H1 (cell line): ENCODE results near the gene CEACAM20.

Experiments
- ASH2L ChIP-seq: fragments of 200-600, 300-600 bp; sonication (generic); IDR thresholded peaks from one replicate; pipeline ENCODE4 v1.7.1; 2017; ENCODE audit warnings: low read length
- CHD1 ChIP-seq: IDR thresholded peaks from 2 replicates; pipeline ENCODE4 v1.6.1; 2012; ENCODE audit warnings: low read depth, low read length, improper control_type of control experiment
- CTCF ChIP-seq, 3 experiments: IDR thresholded peaks; 1 replicate in 2 of 3; 2 replicates in 1 of 3; pipeline versions ENCODE4 v1.5.1 to v1.6.1; 2011; ENCODE audit warnings: low read length in 3 of 3, mild to moderate bottlenecking in 3 of 3, inconsistent platforms in 2 of 3, low read depth in 1 of 3, moderate library complexity in 1 of 3; ENCODE audit not compliant: insufficient read depth in 1 of 3; ENCODE audit errors: control extremely low read depth in 1 of 3
- HDAC6 ChIP-seq: IDR thresholded peaks from one replicate; pipeline ENCODE4 v1.7.1; 2012; ENCODE audit warnings: low read depth, mild to moderate bottlenecking, inconsistent platforms, low read length, moderate library complexity
- MAFK ChIP-seq: IDR thresholded peaks from 2 replicates; pipeline ENCODE4 v1.6.1; 2012; ENCODE audit warnings: low read depth, mild to moderate bottlenecking, improper control_type of control experiment, low read length
- POLR2A ChIP-seq, 2 experiments: IDR thresholded peaks; 1 replicate in 1 of 2; 2 replicates in 1 of 2; pipeline ENCODE4 v1.6.1; 2011; ENCODE audit warnings: low read depth in 2 of 2, low read length in 2 of 2, mild to moderate bottlenecking in 2 of 2; ENCODE audit errors: control extremely low read depth in 1 of 2
- USF2 ChIP-seq: IDR thresholded peaks from 2 replicates; pipeline ENCODE4 v1.6.1; 2011; ENCODE audit warnings: low read length, improper control_type of control experiment
- ZNF274 ChIP-seq: IDR thresholded peaks from 2 replicates; pipeline ENCODE4 v1.7.0; 2012; ENCODE audit warnings: low read length, borderline replicate concordance; ENCODE audit errors: extremely low read depth

- TF ChIP-seq ASH2L (no peak), POLR2A (IDR thresholded peaks at IDR 0.05; ENCODE audit: control extremely low read depth in 1 of 2, low read depth in 2 of 2, low read length in 2 of 2) (no peak), ZNF274 (no peak), CTCF (IDR thresholded peaks at IDR 0.05; ENCODE audit: control extremely low read depth in 1 of 3, insufficient read depth in 1 of 3, low read depth in 1 of 3, low read length in 3 of 3) (no peak), USF2 (no peak), MAFK (no peak), CHD1 (no peak), HDAC6 (no peak)
Measured at GRCh38 chr19:44557933-44558332, 28.5 kb upstream of the CEACAM20 start.
